ENCODE data around the gene BPI.

DNA sequence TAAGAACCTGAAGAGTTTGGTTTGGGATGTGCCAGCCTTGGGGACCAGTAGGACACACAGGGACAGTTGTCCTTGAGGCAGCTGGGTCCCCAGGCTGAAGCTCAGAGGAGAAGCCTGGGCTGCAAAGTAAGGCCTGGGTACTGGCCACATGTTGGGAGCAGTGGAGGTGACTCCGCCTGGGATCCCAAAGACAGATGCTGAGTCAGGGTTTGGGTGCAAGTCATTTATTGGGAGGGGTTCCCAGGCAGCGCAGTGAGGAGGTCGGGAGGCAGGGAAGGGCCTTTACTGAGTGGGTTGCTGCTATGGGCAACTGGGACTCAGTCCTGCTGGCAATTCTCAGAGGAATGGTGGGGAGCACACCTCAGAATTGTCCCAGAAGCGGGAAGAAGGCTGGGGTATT lies 12.4 kb downstream of the BPI start:
- TF ChIP-seq, protein P1, sequence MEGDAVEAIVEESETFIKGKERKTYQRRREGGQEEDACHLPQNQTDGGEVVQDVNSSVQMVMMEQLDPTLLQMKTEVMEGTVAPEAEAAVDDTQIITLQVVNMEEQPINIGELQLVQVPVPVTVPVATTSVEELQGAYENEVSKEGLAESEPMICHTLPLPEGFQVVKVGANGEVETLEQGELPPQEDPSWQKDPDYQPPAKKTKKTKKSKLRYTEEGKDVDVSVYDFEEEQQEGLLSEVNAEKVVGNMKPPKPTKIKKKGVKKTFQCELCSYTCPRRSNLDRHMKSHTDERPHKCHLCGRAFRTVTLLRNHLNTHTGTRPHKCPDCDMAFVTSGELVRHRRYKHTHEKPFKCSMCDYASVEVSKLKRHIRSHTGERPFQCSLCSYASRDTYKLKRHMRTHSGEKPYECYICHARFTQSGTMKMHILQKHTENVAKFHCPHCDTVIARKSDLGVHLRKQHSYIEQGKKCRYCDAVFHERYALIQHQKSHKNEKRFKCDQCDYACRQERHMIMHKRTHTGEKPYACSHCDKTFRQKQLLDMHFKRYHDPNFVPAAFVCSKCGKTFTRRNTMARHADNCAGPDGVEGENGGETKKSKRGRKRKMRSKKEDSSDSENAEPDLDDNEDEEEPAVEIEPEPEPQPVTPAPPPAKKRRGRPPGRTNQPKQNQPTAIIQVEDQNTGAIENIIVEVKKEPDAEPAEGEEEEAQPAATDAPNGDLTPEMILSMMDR (IDR thresholded peaks at IDR 0.05 in 4 of 5, conservative IDR thresholded peaks at IDR 0.05 in 1 of 5): no peak
- no peak for TF ChIP-seq POLR2A (IDR thresholded peaks at IDR 0.05)

All from gastrocnemius medialis (tissue), 4 donors.